ENCODE results near the gene TLX2. TPM values are rescaled to one million over a fixed set of nuclear protein-coding genes. Genes with fewer than 3 reads are reported as not detected.

TLX2 gene
- total and polyA plus RNA-seq, 2 experiments from 2014 or later: not detected

DNA sequence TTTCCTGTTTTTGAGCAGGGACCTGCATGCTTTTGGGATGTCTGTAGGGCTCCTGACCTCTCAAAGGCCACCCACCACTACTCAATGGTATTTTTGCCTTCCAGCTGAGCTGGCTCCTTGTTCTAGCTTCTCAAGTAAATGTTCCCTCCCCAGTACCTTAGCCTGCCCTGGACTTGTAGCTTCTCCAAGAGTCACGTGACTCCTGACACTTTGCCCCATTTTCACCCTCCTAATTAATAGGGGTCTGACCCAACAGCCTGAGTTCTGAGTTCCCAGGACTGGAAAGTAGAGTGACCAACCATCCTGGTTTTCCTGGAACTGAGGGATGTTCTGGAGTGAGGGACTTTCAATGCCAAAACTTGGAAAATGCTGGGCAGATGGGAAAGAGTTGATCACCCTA is 18.8 kb upstream of the TLX2 start:
- Histone ChIP-seq H3K36me3 (ENCODE audit: low read depth) (peaks cover 4% of the 10 kb centered on the region; the same call in 1 of the 2 replicates), H3K79me2 (ENCODE audit: insufficient read depth) (no peaks in the 10 kb centered on the region), H2AFZ (no peak overlapping the region), H3K4me1 (ENCODE audit: insufficient read depth) (peaks cover 6% of the 10 kb centered on the region; the same call in 1 of the 2 replicates), H3K27me3 (replicated peaks; ENCODE audit: insufficient read depth) (no peaks in the 10 kb centered on the region), H3K9me2 (ENCODE audit: insufficient read depth) (no peaks in the 10 kb centered on the region), H3K4me3 (no peak overlapping the region), H3K9me3 (ENCODE audit: low read depth) (no peaks in the 10 kb centered on the region), H3K4me2 (ENCODE audit: unreplicated experiment) (no peak overlapping the region), H3K9ac (no peak overlapping the region), H4K20me1 (ENCODE audit: insufficient read depth) (no peaks in the 10 kb centered on the region), H3F3A (ENCODE audit: insufficient read depth) (no peaks in the 10 kb centered on the region), H3K27ac (no peak overlapping the region)
- WGBS, 2 experiments (ENCODE audit: low coverage in 1 of 2, low lambda C conversion rate in 2 of 2, missing lambda C conversion rate in 2 of 2): 56 to 59% methylated on average over 1 of the region's 1 CpG
- DNase-seq: no peak
- in situ Hi-C loops (cut with MboI): no loop called here
- TF ChIP-seq EZH2 (IDR thresholded peaks at IDR 0.05; ENCODE audit: insufficient read depth, poor library complexity, severe bottlenecking) (no peak), EZH2phosphoT487 (IDR thresholded peaks at IDR 0.05; ENCODE audit: insufficient read depth, low read depth) (no peak)

DNA sequence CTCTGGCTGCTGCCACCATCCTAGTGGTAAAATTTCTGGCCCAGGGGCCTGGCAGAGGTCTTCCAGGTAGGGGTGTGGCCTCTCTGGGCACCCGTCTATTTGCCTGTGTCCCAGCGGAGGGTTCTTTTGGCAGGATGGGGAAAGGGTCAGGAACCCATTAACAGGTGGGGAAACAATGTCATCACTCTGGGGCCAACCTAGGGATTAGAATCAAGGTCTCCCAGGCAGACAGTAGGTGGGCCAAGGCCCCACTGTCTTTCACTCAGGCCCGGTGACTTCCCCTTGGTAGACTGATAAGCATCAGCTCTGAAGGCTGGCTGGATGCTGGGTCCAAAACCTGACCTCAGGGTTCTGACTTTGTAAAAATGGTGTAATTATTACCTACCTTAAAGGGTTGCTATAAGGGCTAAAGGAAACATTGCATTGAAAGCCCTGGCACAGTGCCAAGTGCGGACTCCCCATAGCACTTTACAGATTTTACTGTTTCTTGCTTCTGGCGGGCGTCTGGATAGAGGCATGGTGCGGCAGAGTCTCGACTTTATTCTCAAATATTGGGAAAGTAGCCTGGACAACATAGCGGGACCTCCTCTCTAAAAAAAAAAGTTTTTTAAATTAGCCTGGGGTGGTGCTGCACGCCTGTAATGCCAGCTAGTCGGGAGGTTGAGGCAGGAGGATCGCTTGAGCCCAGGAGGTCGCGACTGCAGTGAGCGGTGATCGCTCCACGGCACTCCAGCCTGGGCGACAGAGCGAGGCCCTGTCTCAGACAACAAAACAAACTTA is 17.1 kb upstream of the TLX2 start:
- H3F3A ChIP-seq (ENCODE audit: insufficient read depth): no peaks in the 10 kb centered on the region
- no peaks in the 10 kb centered on the region for H3K27me3 ChIP-seq (replicated peaks; ENCODE audit: insufficient read depth)
- peaks cover 9% of the 10 kb centered on the region; the same call in 1 of the 2 replicates for H3K4me1 ChIP-seq (ENCODE audit: insufficient read depth)
- peaks cover under 1% of the 10 kb centered on the region; the same call in 1 of the 2 replicates for H3K36me3 ChIP-seq (ENCODE audit: low read depth)
- no peaks in the 10 kb centered on the region for H3K9me2 ChIP-seq (ENCODE audit: insufficient read depth)
- WGBS, 2 experiments (ENCODE audit: low coverage in 1 of 2, low lambda C conversion rate in 2 of 2, missing lambda C conversion rate in 2 of 2): 49 to 50% methylated on average over 19 of the region's 19 CpGs
- H3K9me3 ChIP-seq (ENCODE audit: low read depth): no peaks in the 10 kb centered on the region
- no peak for DNase-seq
- H3K9ac ChIP-seq: no peak overlapping the region
- H4K20me1 ChIP-seq (ENCODE audit: insufficient read depth): no peaks in the 10 kb centered on the region
- peak overlapping the region; percentile 96 for H3K4me2 ChIP-seq (ENCODE audit: unreplicated experiment)
- H2AFZ ChIP-seq: peak overlapping the region; percentile 68
- TF ChIP-seq EZH2 (IDR thresholded peaks at IDR 0.05; ENCODE audit: insufficient read depth, poor library complexity, severe bottlenecking) (no peak), EZH2phosphoT487 (IDR thresholded peaks at IDR 0.05; ENCODE audit: insufficient read depth, low read depth) (no peak)
- H3K4me3 ChIP-seq: peak overlapping the region; percentile 68
- no peaks in the 10 kb centered on the region for H3K79me2 ChIP-seq (ENCODE audit: insufficient read depth)
- in situ Hi-C loops (cut with MboI): no loop called here
- no peak overlapping the region for H3K27ac ChIP-seq

DNA sequence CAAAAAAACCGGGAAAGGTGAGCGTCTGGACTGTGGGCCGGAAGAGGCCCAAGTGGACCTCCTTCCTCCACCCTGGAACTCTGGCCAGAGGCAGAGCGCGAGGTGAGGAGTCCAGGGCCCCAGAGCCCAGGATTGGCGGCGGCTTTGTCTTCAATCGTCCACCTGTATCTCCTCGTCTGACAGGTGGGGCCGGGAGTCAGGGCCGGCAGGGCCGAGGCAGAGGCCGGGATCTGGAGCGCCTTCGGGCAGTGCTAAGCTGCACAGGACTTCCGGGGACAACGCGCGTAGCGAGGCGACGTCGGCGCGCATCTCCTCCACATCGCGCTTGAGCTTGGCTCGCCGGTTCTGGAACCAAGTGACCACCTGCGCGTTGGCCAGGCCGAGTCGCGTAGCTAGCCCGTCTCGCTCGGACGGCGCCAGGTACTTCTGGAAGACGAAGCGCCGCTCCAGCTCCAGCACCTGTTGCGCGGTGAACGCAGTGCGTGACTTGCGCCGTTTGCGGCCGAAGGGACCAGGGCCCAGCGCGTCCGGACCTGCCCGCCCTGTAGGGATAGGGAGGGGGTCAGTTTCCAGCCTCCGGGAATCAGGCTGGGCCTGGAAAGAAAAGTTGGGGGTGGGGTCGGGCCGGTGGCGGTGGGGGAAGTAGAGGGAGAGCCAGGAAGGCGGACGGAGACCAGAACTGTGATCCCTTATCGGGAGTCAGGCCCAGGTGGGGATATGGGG is 16.3 kb upstream of the TLX2 start:
- Histone ChIP-seq H3K4me2 (ENCODE audit: unreplicated experiment) (peak overlapping the region; percentile 96), H3F3A (ENCODE audit: insufficient read depth) (no peaks in the 10 kb centered on the region), H3K79me2 (ENCODE audit: insufficient read depth) (no peaks in the 10 kb centered on the region), H4K20me1 (ENCODE audit: insufficient read depth) (no peaks in the 10 kb centered on the region), H2AFZ (peak overlapping the region; percentile 68), H3K9ac (no peak overlapping the region), H3K4me1 (ENCODE audit: insufficient read depth) (peaks cover 10% of the 10 kb centered on the region; the same call in 1 of the 2 replicates), H3K4me3 (peak overlapping the region; percentile 68), H3K27ac (no peak overlapping the region), H3K36me3 (ENCODE audit: low read depth) (no peaks in the 10 kb centered on the region; the same call in 1 of the 2 replicates), H3K9me3 (ENCODE audit: low read depth) (no peaks in the 10 kb centered on the region), H3K27me3 (replicated peaks; ENCODE audit: insufficient read depth) (no peaks in the 10 kb centered on the region), H3K9me2 (ENCODE audit: insufficient read depth) (no peaks in the 10 kb centered on the region)
- peak; percentile 56 for DNase-seq
- WGBS, 2 experiments (ENCODE audit: low coverage in 1 of 2, low lambda C conversion rate in 2 of 2, missing lambda C conversion rate in 2 of 2): 4 to 6% methylated on average over 49 to 61 of the region's 61 CpGs
- TF ChIP-seq EZH2 (IDR thresholded peaks at IDR 0.05; ENCODE audit: insufficient read depth, poor library complexity, severe bottlenecking): no peak
- no peak for TF ChIP-seq EZH2phosphoT487 (IDR thresholded peaks at IDR 0.05; ENCODE audit: insufficient read depth, low read depth)
- in situ Hi-C loops (cut with MboI): no loop called here

DNA sequence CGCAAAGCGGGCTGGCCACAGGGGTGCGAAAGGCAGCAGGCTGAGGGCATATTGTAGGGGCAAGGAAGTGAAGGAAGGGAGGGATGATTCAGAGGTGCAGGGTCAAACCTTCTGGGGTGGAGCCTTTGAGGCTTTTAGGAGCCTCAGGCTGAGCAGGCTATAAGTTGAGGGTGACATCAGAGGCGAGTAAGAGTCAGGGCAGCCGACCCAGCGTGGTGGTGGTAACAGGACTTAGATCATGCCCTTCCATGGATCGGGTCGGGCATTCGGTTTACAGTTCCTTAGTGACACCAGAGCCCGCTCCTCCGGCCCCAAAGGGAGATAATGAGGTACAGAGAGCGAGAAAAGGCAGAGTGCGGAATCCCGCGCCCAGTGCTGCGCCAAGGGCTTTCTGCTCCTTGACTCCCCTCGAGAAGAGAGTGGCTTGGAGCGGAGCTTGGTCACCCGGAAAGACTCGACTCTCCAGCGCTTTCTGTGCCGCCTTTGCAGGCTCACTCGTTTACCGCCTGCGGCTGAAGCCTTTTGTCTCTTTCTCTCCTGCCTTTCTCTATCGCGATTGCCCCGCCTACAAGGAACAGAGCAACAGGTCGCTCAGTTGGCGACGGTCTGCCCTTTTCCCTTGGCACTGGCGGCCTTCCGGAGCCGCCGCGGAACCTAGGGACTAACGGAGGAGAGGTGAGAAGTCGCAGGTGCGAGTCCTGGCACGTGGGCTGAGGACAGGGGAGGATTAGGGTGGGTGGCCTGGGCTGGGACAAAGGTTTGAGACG is 15.6 kb upstream of the TLX2 start:
- WGBS, 2 experiments (ENCODE audit: low coverage in 1 of 2, low lambda C conversion rate in 2 of 2, missing lambda C conversion rate in 2 of 2): 3% methylated on average over 38 to 41 of the region's 41 CpGs
- Histone ChIP-seq H3K79me2 (ENCODE audit: insufficient read depth) (no peaks in the 10 kb centered on the region), H2AFZ (peak overlapping the region; percentile 68), H3K27ac (no peak overlapping the region), H3K9me3 (ENCODE audit: low read depth) (no peaks in the 10 kb centered on the region), H3K9me2 (ENCODE audit: insufficient read depth) (no peaks in the 10 kb centered on the region), H3K9ac (0 out of 2 replicates have a peak overlapping the region, but pooled peaks have one; percentile 4), H4K20me1 (ENCODE audit: insufficient read depth) (no peaks in the 10 kb centered on the region), H3K4me1 (ENCODE audit: insufficient read depth) (peaks cover 10% of the 10 kb centered on the region), H3K4me3 (peak overlapping the region; percentile 68), H3K36me3 (ENCODE audit: low read depth) (no peaks in the 10 kb centered on the region; the same call in 1 of the 2 replicates), H3K27me3 (replicated peaks; ENCODE audit: insufficient read depth) (no peaks in the 10 kb centered on the region), H3F3A (ENCODE audit: insufficient read depth) (no peaks in the 10 kb centered on the region), H3K4me2 (ENCODE audit: unreplicated experiment) (peak overlapping the region; percentile 96)
- DNase-seq: peak; percentile 63
- in situ Hi-C loops (cut with MboI): no loop called here
- TF ChIP-seq EZH2phosphoT487 (IDR thresholded peaks at IDR 0.05; ENCODE audit: insufficient read depth, low read depth): 0 out of 2 replicates have a peak, but pooled peaks have one; percentile 25
- peak; percentile 40 for TF ChIP-seq EZH2 (IDR thresholded peaks at IDR 0.05; ENCODE audit: insufficient read depth, poor library complexity, severe bottlenecking)

Measured in GM23248 (cell line).